HEK293 (cell line): ENCODE results near the gene ATP7B.

Source experiments
- CTCF ChIA-PET: fragments of 350-600 bp; formaldehyde crosslinking; extraction: SDS; loops from one replicate; lab custom pipeline; 2021; ENCODE audit warnings: antibody characterized with exemption; lab: Yijun Ruan, JAX
- POLR2A ChIA-PET: fragments of 300-600 bp; formaldehyde crosslinking; extraction: SDS; loops from one replicate; lab custom pipeline; 2020; ENCODE audit warnings: antibody characterized with exemption, inconsistent platforms; lab: Yijun Ruan, JAX
- H3K27ac ChIP-seq: fragments of 200-500 bp; sonication (Bioruptor generic); 2 replicates; pipeline ENCODE4 v1.5.1; 2014; ENCODE audit warnings: low read depth, low read length, control low read depth, inconsistent platforms; ENCODE audit errors: extremely low read depth
- H3K36me3 ChIP-seq, 2 experiments: fragments of 200-500 bp in 1 of 2; sonication (Bioruptor generic) in 1 of 2; 1 replicate in 1 of 2; 2 replicates in 1 of 2; pipeline ENCODE4 v1.5.1; 2014 to 2017; ENCODE audit warnings: inconsistent platforms in 2 of 2, low read length in 2 of 2; ENCODE audit not compliant: control insufficient read depth in 2 of 2, insufficient read depth in 1 of 2
- H3K4me1 ChIP-seq: fragments of 200-500 bp; sonication (Bioruptor generic); 2 replicates; pipeline ENCODE4 v1.5.1; 2014; ENCODE audit warnings: mild to moderate bottlenecking, low read length, inconsistent platforms; ENCODE audit not compliant: control insufficient read depth, insufficient read depth
- H3K4me3 ChIP-seq: 2 replicates; pipeline ENCODE4 v1.5.1; 2011; ENCODE audit warnings: low read depth, mild to moderate bottlenecking, control low read depth, low read length, moderate library complexity
- H3K9me3 ChIP-seq: fragments of 200-500 bp; sonication (Bioruptor generic); 2 replicates; pipeline ENCODE4 v1.5.1; 2014; ENCODE audit warnings: low read depth, low read length, inconsistent platforms; ENCODE audit not compliant: control insufficient read depth, insufficient read depth
- BCL11B ChIP-seq: fragments of 450-650 bp; formaldehyde crosslinking; IDR thresholded peaks from 2 replicates; pipeline ENCODE4 v1.5.1; 2016; ENCODE audit warnings: low read depth, missing biosample characterization, missing genetic modification characterization
- CTCF ChIP-seq: fragments of 450-650 bp; formaldehyde crosslinking; IDR thresholded peaks from 2 replicates; pipeline ENCODE4 v1.5.1; 2016; ENCODE audit warnings: missing biosample characterization, missing genetic modification characterization
- GLIS1 ChIP-seq: fragments of 450-650 bp; formaldehyde crosslinking; IDR thresholded peaks from 2 replicates; pipeline ENCODE4 v1.5.1; 2016; ENCODE audit warnings: missing biosample characterization, missing genetic modification characterization
- KLF10 ChIP-seq: fragments of 450-650 bp; IDR thresholded peaks from 2 replicates; pipeline ENCODE4 v1.5.1; 2018; ENCODE audit warnings: missing biosample characterization, mild to moderate bottlenecking, missing genetic modification characterization
- PRDM1 ChIP-seq: fragments of 450-650 bp; formaldehyde crosslinking; IDR thresholded peaks from 2 replicates; pipeline ENCODE4; 2016; ENCODE audit warnings: missing biosample characterization, missing genetic modification characterization
- PRDM4 ChIP-seq: fragments of 450-650 bp; formaldehyde crosslinking; IDR thresholded peaks from 2 replicates; pipeline ENCODE4 v1.5.1; 2017; ENCODE audit warnings: missing biosample characterization, missing genetic modification characterization
- YY1 ChIP-seq: fragments of 450-650 bp; formaldehyde crosslinking; IDR thresholded peaks from 2 replicates; pipeline ENCODE4 v1.5.1; 2018; ENCODE audit warnings: missing biosample characterization, missing genetic modification characterization
- ZBTB10 ChIP-seq: fragments of 450-650 bp; formaldehyde crosslinking; IDR thresholded peaks from 2 replicates; pipeline ENCODE4 v1.5.1; 2016; ENCODE audit warnings: missing biosample characterization, missing genetic modification characterization
- ZBTB21 ChIP-seq: fragments of 450-650 bp; formaldehyde crosslinking; IDR thresholded peaks from 2 replicates; pipeline ENCODE4 v1.5.1; 2017; ENCODE audit warnings: missing biosample characterization, missing genetic modification characterization
- ZBTB26 ChIP-seq: fragments of 450-650 bp; formaldehyde crosslinking; optimal IDR thresholded peaks from 2 replicates; pipeline ENCODE3; 2016; ENCODE audit warnings: missing biosample characterization, mild to moderate bottlenecking, missing genetic modification characterization
- ZEB2 ChIP-seq: fragments of 450-650 bp; formaldehyde crosslinking; IDR thresholded peaks from 2 replicates; pipeline ENCODE4 v1.5.1; 2016; ENCODE audit warnings: missing biosample characterization, missing genetic modification characterization
- ZNF114 ChIP-seq: fragments of 450-650 bp; formaldehyde crosslinking; IDR thresholded peaks from 2 replicates; pipeline ENCODE4 v1.5.0; 2017; ENCODE audit warnings: missing biosample characterization, missing genetic modification characterization
- ZNF157 ChIP-seq: fragments of 450-650 bp; formaldehyde crosslinking; IDR thresholded peaks from 2 replicates; pipeline ENCODE4 v1.5.1; 2016; ENCODE audit warnings: missing biosample characterization, missing genetic modification characterization
- ZNF16 ChIP-seq: fragments of 450-650 bp; formaldehyde crosslinking; IDR thresholded peaks from 2 replicates; pipeline ENCODE4 v1.5.1; 2016; ENCODE audit warnings: low read depth, missing biosample characterization, missing genetic modification characterization
- ZNF239 ChIP-seq: fragments of 450-650 bp; formaldehyde crosslinking; IDR thresholded peaks from 2 replicates; pipeline ENCODE4 v1.5.1; 2016; ENCODE audit warnings: missing biosample characterization, missing genetic modification characterization
- ZNF24 ChIP-seq: fragments of 450-650 bp; formaldehyde crosslinking; IDR thresholded peaks from 2 replicates; pipeline ENCODE4 v1.5.1; 2016; ENCODE audit warnings: missing biosample characterization, missing genetic modification characterization
- ZNF292 ChIP-seq: fragments of 450-650 bp; formaldehyde crosslinking; IDR thresholded peaks from 2 replicates; pipeline ENCODE4 v1.5.1; 2016; ENCODE audit warnings: low read depth, missing biosample characterization, missing genetic modification characterization, borderline replicate concordance
- ZNF324 ChIP-seq: fragments of 450-650 bp; formaldehyde crosslinking; IDR thresholded peaks from 2 replicates; pipeline ENCODE4 v1.5.1; 2016; ENCODE audit warnings: missing biosample characterization, missing genetic modification characterization
- ZNF416 ChIP-seq: fragments of 450-650 bp; formaldehyde crosslinking; IDR thresholded peaks from 2 replicates; pipeline ENCODE4 v1.5.1; 2016; ENCODE audit warnings: missing biosample characterization, missing genetic modification characterization
- ZNF426 ChIP-seq: fragments of 450-650 bp; formaldehyde crosslinking; IDR thresholded peaks from 2 replicates; pipeline ENCODE4 v1.5.1; 2017; ENCODE audit warnings: missing biosample characterization, missing genetic modification characterization, mild to moderate bottlenecking, inconsistent platforms, moderate library complexity
- ZNF433 ChIP-seq: fragments of 450-650 bp; formaldehyde crosslinking; IDR thresholded peaks from 2 replicates; pipeline ENCODE4 v1.5.1; 2016; ENCODE audit warnings: missing biosample characterization, missing genetic modification characterization, low read depth
- ZNF561 ChIP-seq: fragments of 450-650 bp; IDR thresholded peaks from 2 replicates; pipeline ENCODE4 v1.5.1; 2018; ENCODE audit warnings: missing biosample characterization, missing genetic modification characterization, borderline replicate concordance
- ZNF623 ChIP-seq: fragments of 450-650 bp; formaldehyde crosslinking; IDR thresholded peaks from 2 replicates; pipeline ENCODE4 v1.5.1; 2016; ENCODE audit warnings: missing biosample characterization, missing genetic modification characterization
- ZNF624 ChIP-seq: fragments of 450-650 bp; formaldehyde crosslinking; IDR thresholded peaks from 2 replicates; pipeline ENCODE4 v1.5.1; 2017; ENCODE audit warnings: missing biosample characterization, missing genetic modification characterization
- ZNF707 ChIP-seq: fragments of 450-650 bp; formaldehyde crosslinking; IDR thresholded peaks from 2 replicates; pipeline ENCODE4 v1.5.1; 2016; ENCODE audit warnings: missing biosample characterization, missing genetic modification characterization
- ZNF776 ChIP-seq: fragments of 450-650 bp; formaldehyde crosslinking; IDR thresholded peaks from 2 replicates; pipeline ENCODE4 v1.5.0; 2017; ENCODE audit warnings: missing biosample characterization, missing genetic modification characterization, borderline replicate concordance
- ZNF792 ChIP-seq: fragments of 450-650 bp; formaldehyde crosslinking; IDR thresholded peaks from 2 replicates; pipeline ENCODE4 v1.5.1; 2016; ENCODE audit warnings: missing biosample characterization, missing genetic modification characterization
- ZSCAN4 ChIP-seq: fragments of 450-650 bp; formaldehyde crosslinking; IDR thresholded peaks from 2 replicates; pipeline ENCODE4 v1.5.1; 2017; ENCODE audit warnings: missing biosample characterization, missing genetic modification characterization

The ATP7B gene

GRCh38 chr13:51945149-51945548, 66.1 kb downstream of the ATP7B start:
- CTCF ChIA-PET, result no interaction called here
- Histone ChIP-seq H3K9me3 (no peaks in the 10 kb centered on the region), H3K27ac (no peak overlapping the region), H3K4me3 (no peak overlapping the region), H3K36me3 (peaks cover 0 to 25% of the 10 kb centered on the region in 2 experiments; a peak in 2 of 3 replicates), H3K4me1 (no peaks in the 10 kb centered on the region)
- TF ChIP-seq ZNF416 (tag by site-specific recombination) (no peak), ZNF24 (no peak), BCL11B (tag by site-specific recombination) (no peak), ZEB2 (tag by site-specific recombination) (no peak), CTCF (tag by site-specific recombination) (no peak), ZNF776 (tag by site-specific recombination) (no peak), YY1 (tag by site-specific recombination) (no peak), ZNF624 (tag by site-specific recombination) (no peak), ZBTB26 (tag by site-specific recombination) (no peak), ZNF623 (tag by site-specific recombination) (no peak), ZNF16 (no peak), ZNF426 (tag by site-specific recombination) (no peak), ZNF292 (tag by site-specific recombination) (no peak), ZSCAN4 (tag by site-specific recombination) (no peak), ZNF792 (tag by site-specific recombination) (no peak), ZNF707 (no peak), ZNF433 (tag by site-specific recombination) (no peak), PRDM1 (tag by site-specific recombination) (no peak)
- POLR2A ChIA-PET, result no interaction called here

- Histone ChIP-seq H3K9me3 (no peaks in the 10 kb centered on the region), H3K27ac (no peak overlapping the region), H3K4me1 (no peaks in the 10 kb centered on the region), H3K4me3 (no peak overlapping the region), H3K36me3 (peaks cover 0 to 23% of the 10 kb centered on the region in 2 experiments; a peak in 2 of 3 replicates)
- ChIA-PET CTCF (no interaction called here), POLR2A (no interaction called here)
- TF ChIP-seq ZNF114 (tag by site-specific recombination) (no peak), GLIS1 (tag by site-specific recombination) (no peak), ZNF324 (tag by site-specific recombination) (no peak), KLF10 (tag by site-specific recombination) (no peak), ZNF157 (tag by site-specific recombination) (no peak), ZBTB10 (tag by site-specific recombination) (no peak), ZNF561 (no peak), ZBTB21 (tag by site-specific recombination) (no peak), PRDM4 (tag by site-specific recombination) (no peak), ZNF239 (tag by site-specific recombination) (no peak)
These were observed 66.8 kb downstream of the ATP7B start for GRCh38 chr13:51944428-51944827.
